ENCODE data around the gene GSS.

GSS gene

GRCh38 chr20:34995696-34996095 lies 40.1 kb upstream of the GSS start:
- Histone ChIP-seq H3K18ac (ENCODE audit: low read depth in 1 of 2, low read length in 2 of 2) (no peak overlapping the region), H4K91ac (ENCODE audit: low read length) (no peak overlapping the region), H3K4me1 (ENCODE audit: control insufficient read depth, insufficient read depth, low read depth, low read length) (peaks cover 10% of the 10 kb centered on the region), H2BK15ac (ENCODE audit: low read depth, poor library complexity, severe bottlenecking) (no peak overlapping the region), H2BK12ac (ENCODE audit: low read length in 2 of 2) (no peak overlapping the region), H3K23ac (ENCODE audit: low read length in 2 of 2) (no peak overlapping the region), H3K4ac (ENCODE audit: low read depth in 1 of 2, low read length in 2 of 2) (no peak overlapping the region), H3K4me3 (ENCODE audit: insufficient read depth in 1 of 2, low read depth in 1 of 2, low read length in 2 of 2) (no peak overlapping the region), H2AK5ac (ENCODE audit: low read length, severe bottlenecking) (no peak overlapping the region), H3K79me1 (replicated peaks; ENCODE audit: low read length, poor library complexity, severe bottlenecking) (peaks cover 18% of the 10 kb centered on the region), H3K27me3 (ENCODE audit: control insufficient read depth in 1 of 2, insufficient read depth in 1 of 2, low read length in 2 of 2) (no peaks in the 10 kb centered on the region), H2BK120ac (ENCODE audit: low read depth, low read length) (no peak overlapping the region), H2BK5ac (ENCODE audit: low read depth, low read length, poor library complexity, severe bottlenecking) (no peak overlapping the region), H3K9ac (ENCODE audit: low read length) (no peak overlapping the region), H3K14ac (ENCODE audit: low read length in 2 of 2) (no peak overlapping the region), H3K4me2 (ENCODE audit: low read length, poor library complexity, severe bottlenecking) (no peak overlapping the region), H4K8ac (ENCODE audit: low read length) (no peak overlapping the region), H3K9me3 (ENCODE audit: control insufficient read depth, low read length) (no peaks in the 10 kb centered on the region), H3K36me3 (ENCODE audit: control insufficient read depth in 1 of 2, insufficient read depth in 2 of 2, low read depth in 1 of 2, low read length in 2 of 2) (peaks cover 75 to 82% of the 10 kb centered on the region in 2 experiments), H3K27ac (ENCODE audit: low read length, poor library complexity, severe bottlenecking) (no peak overlapping the region), H2AFZ (ENCODE audit: low read depth, low read length) (no peak overlapping the region)
- DNase-seq = no peak
- 94% methylated on average over 7 of the region's 7 CpGs for WGBS

- Histone ChIP-seq H2BK15ac (ENCODE audit: low read depth, poor library complexity, severe bottlenecking) (no peak overlapping the region), H3K4ac (ENCODE audit: low read depth in 1 of 2, low read length in 2 of 2) (no peak overlapping the region), H3K4me2 (ENCODE audit: low read length, poor library complexity, severe bottlenecking) (no peak overlapping the region), H3K23ac (ENCODE audit: low read length in 2 of 2) (no peak overlapping the region), H2BK12ac (ENCODE audit: low read length in 2 of 2) (no peak overlapping the region), H4K8ac (ENCODE audit: low read length) (no peak overlapping the region), H3K79me1 (replicated peaks; ENCODE audit: low read length, poor library complexity, severe bottlenecking) (peaks cover 18% of the 10 kb centered on the region), H2BK5ac (ENCODE audit: low read depth, low read length, poor library complexity, severe bottlenecking) (no peak overlapping the region), H2AK5ac (ENCODE audit: low read length, severe bottlenecking) (no peak overlapping the region), H3K27me3 (ENCODE audit: control insufficient read depth in 1 of 2, insufficient read depth in 1 of 2, low read length in 2 of 2) (no peaks in the 10 kb centered on the region), H3K9ac (ENCODE audit: low read length) (no peak overlapping the region), H3K36me3 (ENCODE audit: control insufficient read depth in 1 of 2, insufficient read depth in 2 of 2, low read depth in 1 of 2, low read length in 2 of 2) (peaks cover 70 to 79% of the 10 kb centered on the region in 2 experiments), H2AFZ (ENCODE audit: low read depth, low read length) (no peak overlapping the region), H3K9me3 (ENCODE audit: control insufficient read depth, low read length) (no peaks in the 10 kb centered on the region), H3K18ac (ENCODE audit: low read depth in 1 of 2, low read length in 2 of 2) (no peak overlapping the region), H3K4me3 (ENCODE audit: insufficient read depth in 1 of 2, low read depth in 1 of 2, low read length in 2 of 2) (no peak overlapping the region), H3K4me1 (ENCODE audit: control insufficient read depth, insufficient read depth, low read depth, low read length) (peaks cover 10% of the 10 kb centered on the region), H4K91ac (ENCODE audit: low read length) (no peak overlapping the region), H2BK120ac (ENCODE audit: low read depth, low read length) (no peak overlapping the region), H3K14ac (ENCODE audit: low read length in 2 of 2) (no peak overlapping the region), H3K27ac (ENCODE audit: low read length, poor library complexity, severe bottlenecking) (no peak overlapping the region)
- WGBS = 97% methylated on average over 14 of the region's 14 CpGs
- DNase-seq = no peak
Observed at GRCh38 chr20:34995192-34995591, 39.6 kb upstream of the GSS start.

- Histone ChIP-seq H3K9ac (ENCODE audit: low read length) (no peak overlapping the region), H3K14ac (ENCODE audit: low read length in 2 of 2) (no peak overlapping the region), H3K18ac (ENCODE audit: low read depth in 1 of 2, low read length in 2 of 2) (no peak overlapping the region), H3K23ac (ENCODE audit: low read length in 2 of 2) (no peak overlapping the region), H2BK15ac (ENCODE audit: low read depth, poor library complexity, severe bottlenecking) (no peak overlapping the region), H2BK12ac (ENCODE audit: low read length in 2 of 2) (no peak overlapping the region), H3K27ac (ENCODE audit: low read length, poor library complexity, severe bottlenecking) (no peak overlapping the region), H3K27me3 (ENCODE audit: control insufficient read depth in 1 of 2, insufficient read depth in 1 of 2, low read length in 2 of 2) (no peaks in the 10 kb centered on the region), H3K4me2 (ENCODE audit: low read length, poor library complexity, severe bottlenecking) (no peak overlapping the region), H3K4ac (ENCODE audit: low read depth in 1 of 2, low read length in 2 of 2) (no peak overlapping the region), H3K4me1 (ENCODE audit: control insufficient read depth, insufficient read depth, low read depth, low read length) (peaks cover 10% of the 10 kb centered on the region), H4K8ac (ENCODE audit: low read length) (no peak overlapping the region), H3K9me3 (ENCODE audit: control insufficient read depth, low read length) (no peaks in the 10 kb centered on the region), H2BK120ac (ENCODE audit: low read depth, low read length) (no peak overlapping the region), H3K79me1 (replicated peaks; ENCODE audit: low read length, poor library complexity, severe bottlenecking) (peaks cover 18% of the 10 kb centered on the region), H2AK5ac (ENCODE audit: low read length, severe bottlenecking) (no peak overlapping the region), H3K36me3 (ENCODE audit: control insufficient read depth in 1 of 2, insufficient read depth in 2 of 2, low read depth in 1 of 2, low read length in 2 of 2) (peaks cover 65 to 73% of the 10 kb centered on the region in 2 experiments), H4K91ac (ENCODE audit: low read length) (no peak overlapping the region), H3K4me3 (ENCODE audit: insufficient read depth in 1 of 2, low read depth in 1 of 2, low read length in 2 of 2) (no peak overlapping the region), H2AFZ (ENCODE audit: low read depth, low read length) (no peak overlapping the region), H2BK5ac (ENCODE audit: low read depth, low read length, poor library complexity, severe bottlenecking) (no peak overlapping the region)
- no peak for DNase-seq
- WGBS = 89% methylated on average over 14 of the region's 14 CpGs
Observed at GRCh38 chr20:34994509-34995131, 39.0 kb upstream of the GSS start.

- peaks cover 60 to 67% of the 10 kb centered on the region in 2 experiments for H3K36me3 ChIP-seq (ENCODE audit: control insufficient read depth in 1 of 2, insufficient read depth in 2 of 2, low read depth in 1 of 2, low read length in 2 of 2)
- H3K27ac ChIP-seq (ENCODE audit: low read length, poor library complexity, severe bottlenecking) = no peak overlapping the region
- no peak overlapping the region for H2AFZ ChIP-seq (ENCODE audit: low read depth, low read length)
- no peak overlapping the region for H2AK5ac ChIP-seq (ENCODE audit: low read length, severe bottlenecking)
- H3K27me3 ChIP-seq (ENCODE audit: control insufficient read depth in 1 of 2, insufficient read depth in 1 of 2, low read length in 2 of 2) = peaks cover 0 to 3% of the 10 kb centered on the region in 2 experiments
- peaks cover 10% of the 10 kb centered on the region for H3K4me1 ChIP-seq (ENCODE audit: control insufficient read depth, insufficient read depth, low read depth, low read length)
- no peak overlapping the region for H3K23ac ChIP-seq (ENCODE audit: low read length in 2 of 2)
- DNase-seq = no peak
- H3K18ac ChIP-seq (ENCODE audit: low read depth in 1 of 2, low read length in 2 of 2) = no peak overlapping the region
- no peak overlapping the region for H3K14ac ChIP-seq (ENCODE audit: low read length in 2 of 2)
- no peak overlapping the region for H3K9ac ChIP-seq (ENCODE audit: low read length)
- H2BK120ac ChIP-seq (ENCODE audit: low read depth, low read length) = no peak overlapping the region
- no peak overlapping the region for H4K91ac ChIP-seq (ENCODE audit: low read length)
- H3K4me3 ChIP-seq (ENCODE audit: insufficient read depth in 1 of 2, low read depth in 1 of 2, low read length in 2 of 2) = no peak overlapping the region
- H3K4ac ChIP-seq (ENCODE audit: low read depth in 1 of 2, low read length in 2 of 2) = no peak overlapping the region
- H2BK12ac ChIP-seq (ENCODE audit: low read length in 2 of 2) = no peak overlapping the region
- H3K79me1 ChIP-seq (replicated peaks; ENCODE audit: low read length, poor library complexity, severe bottlenecking) = peaks cover 18% of the 10 kb centered on the region
- 95% methylated on average over 22 of the region's 22 CpGs for WGBS
- no peak overlapping the region for H4K8ac ChIP-seq (ENCODE audit: low read length)
- no peak overlapping the region for H3K4me2 ChIP-seq (ENCODE audit: low read length, poor library complexity, severe bottlenecking)
- H2BK5ac ChIP-seq (ENCODE audit: low read depth, low read length, poor library complexity, severe bottlenecking) = no peak overlapping the region
- no peaks in the 10 kb centered on the region for H3K9me3 ChIP-seq (ENCODE audit: control insufficient read depth, low read length)
- H2BK15ac ChIP-seq (ENCODE audit: low read depth, poor library complexity, severe bottlenecking) = no peak overlapping the region
Observed at GRCh38 chr20:34993941-34994508, 38.4 kb upstream of the GSS start.

Data from mesenchymal stem cell (in vitro differentiated cells and primary cell).